Hindlimb muscle (tissue), 1 donor: ENCODE data around the gene FDX2. TPM values are rescaled to one million over a fixed set of nuclear protein-coding genes. Genes with fewer than 3 reads are reported as not detected.

Experiments used
- DNase-seq: peaks from one replicate; pipeline ENCODE4 v3.0.0-alpha.2; 2013
- polyA plus RNA-seq: library from polyadenylated mRNA; unstranded; fragments of 120-200 nt; gene quantifications from one replicate; pipeline ENCODE4 v1.2.1, GENCODE V29; 2013; ENCODE audit not compliant: insufficient read length

FDX2 gene
- polyA plus RNA-seq, 1 donor: 19.4 TPM

GRCh38 chr19:10332965-10333757 lies 17.3 kb upstream of the FDX2 start, which contains the start of gene RAVER1:
Gene RAVER1, minus strand, starts transcription at chr19:10333529. Its CDS starts 22 bp downstream, at chr19:10333507.
- peak; percentile 97 for DNase-seq

- no peak for DNase-seq
Measured at GRCh38 chr19:10332158-10332964, 16.5 kb upstream of the FDX2 start.

GRCh38 chr19:10329555-10329954 lies 13.7 kb upstream of the FDX2 start:
- DNase-seq: no peak

- DNase-seq: no peak
Measured at GRCh38 chr19:10328558-10329429, 13.0 kb upstream of the FDX2 start.

- DNase-seq: no peak
Measured at GRCh38 chr19:10327793-10328192, 12.0 kb upstream of the FDX2 start.

- no peak for DNase-seq
Measured at GRCh38 chr19:10325732-10326131, 9.9 kb upstream of the FDX2 start.

GRCh38 chr19:10321874-10322835 lies 6.3 kb upstream of the FDX2 start:
- no peak for DNase-seq

- DNase-seq: no peak
Measured at GRCh38 chr19:10321417-10321797, 5.6 kb upstream of the FDX2 start.

- no peak for DNase-seq
Measured at GRCh38 chr19:10320602-10321416, 5.0 kb upstream of the FDX2 start.

GRCh38 chr19:10318807-10319682 lies 3.2 kb upstream of the FDX2 start:
- no peak for DNase-seq

GRCh38 chr19:10317857-10318462 lies 2.1 kb upstream of the FDX2 start:
- DNase-seq: no peak

- DNase-seq: no peak
Measured at GRCh38 chr19:10317045-10317856, 1.4 kb upstream of the FDX2 start.

- no peak for DNase-seq
Measured at GRCh38 chr19:10316229-10317044, 622 bp upstream of the FDX2 start.

GRCh38 chr19:10309423-10309822 lies 6.4 kb downstream of the FDX2 start, which contains the start of gene ZGLP1:
Gene ZGLP1, minus strand, starts transcription at chr19:10309815.
- no peak for DNase-seq

GRCh38 chr19:10306327-10306726 lies 9.5 kb downstream of the FDX2 start:
- DNase-seq: no peak

GRCh38 chr19:10305139-10305806 lies 10.5 kb downstream of the FDX2 start:
- DNase-seq: no peak
